ENCODE measurements around the gene PTBP3.

Gene PTBP3

DNA sequence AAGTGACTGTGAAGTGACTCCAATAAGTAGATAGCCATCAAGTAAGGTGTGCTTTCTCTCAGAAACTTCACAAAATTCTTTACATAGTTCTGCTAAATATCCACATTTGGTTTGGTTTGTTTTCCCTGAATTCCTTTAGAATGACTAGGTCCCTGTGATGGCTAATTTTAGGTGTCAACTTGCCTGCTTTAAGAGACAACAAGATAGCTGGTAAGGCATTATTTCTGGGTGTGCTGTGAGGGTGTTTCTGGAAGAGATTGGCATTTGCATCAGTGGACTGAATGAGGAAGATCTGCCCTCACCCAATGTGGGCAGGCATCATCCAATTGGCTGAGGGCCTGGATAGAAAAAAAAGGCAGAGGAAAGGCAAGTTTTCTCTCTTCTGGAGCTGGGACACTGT lies 8.3 kb upstream of the PTBP3 start:
- H3K9ac ChIP-seq (ENCODE audit: low read length), result no peak overlapping the region
- H4K20me1 ChIP-seq (ENCODE audit: insufficient read depth, low read length), result no peaks in the 10 kb centered on the region
- no peaks in the 10 kb centered on the region for H3K9me3 ChIP-seq (ENCODE audit: low read length)
- H3K36me3 ChIP-seq (ENCODE audit: insufficient read depth, low read length), result no peaks in the 10 kb centered on the region
- H3K4me3 ChIP-seq (ENCODE audit: low read depth, low read length, poor library complexity, severe bottlenecking), result no peak overlapping the region
- TF ChIP-seq EZH2 (IDR thresholded peaks at IDR 0.05; ENCODE audit: borderline replicate concordance, low read length), result no peak
- TF ChIP-seq, protein P1, sequence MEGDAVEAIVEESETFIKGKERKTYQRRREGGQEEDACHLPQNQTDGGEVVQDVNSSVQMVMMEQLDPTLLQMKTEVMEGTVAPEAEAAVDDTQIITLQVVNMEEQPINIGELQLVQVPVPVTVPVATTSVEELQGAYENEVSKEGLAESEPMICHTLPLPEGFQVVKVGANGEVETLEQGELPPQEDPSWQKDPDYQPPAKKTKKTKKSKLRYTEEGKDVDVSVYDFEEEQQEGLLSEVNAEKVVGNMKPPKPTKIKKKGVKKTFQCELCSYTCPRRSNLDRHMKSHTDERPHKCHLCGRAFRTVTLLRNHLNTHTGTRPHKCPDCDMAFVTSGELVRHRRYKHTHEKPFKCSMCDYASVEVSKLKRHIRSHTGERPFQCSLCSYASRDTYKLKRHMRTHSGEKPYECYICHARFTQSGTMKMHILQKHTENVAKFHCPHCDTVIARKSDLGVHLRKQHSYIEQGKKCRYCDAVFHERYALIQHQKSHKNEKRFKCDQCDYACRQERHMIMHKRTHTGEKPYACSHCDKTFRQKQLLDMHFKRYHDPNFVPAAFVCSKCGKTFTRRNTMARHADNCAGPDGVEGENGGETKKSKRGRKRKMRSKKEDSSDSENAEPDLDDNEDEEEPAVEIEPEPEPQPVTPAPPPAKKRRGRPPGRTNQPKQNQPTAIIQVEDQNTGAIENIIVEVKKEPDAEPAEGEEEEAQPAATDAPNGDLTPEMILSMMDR (IDR thresholded peaks at IDR 0.05; ENCODE audit: low read length), result no peak
- H3K27me3 ChIP-seq (ENCODE audit: insufficient read depth, low read length), result no peaks in the 10 kb centered on the region
- H3K4me1 ChIP-seq (ENCODE audit: insufficient read depth, low read length, severe bottlenecking), result no peaks in the 10 kb centered on the region
- no peaks in the 10 kb centered on the region for H3K79me2 ChIP-seq (ENCODE audit: insufficient read depth, low read length)
- no peak overlapping the region for H3K27ac ChIP-seq (ENCODE audit: low read depth, low read length, poor library complexity, severe bottlenecking)
- H3K4me2 ChIP-seq (ENCODE audit: low read length), result no peak overlapping the region
- no peak overlapping the region for H2AFZ ChIP-seq (ENCODE audit: low read length)
- 0 out of 2 replicates have a peak, but pooled peaks cover 7% of the 10 kb centered on the region for H3F3A ChIP-seq (ENCODE audit: insufficient read depth, low read length)
- H3K9me2 ChIP-seq (ENCODE audit: low read depth, low read length), result no peaks in the 10 kb centered on the region

DNA sequence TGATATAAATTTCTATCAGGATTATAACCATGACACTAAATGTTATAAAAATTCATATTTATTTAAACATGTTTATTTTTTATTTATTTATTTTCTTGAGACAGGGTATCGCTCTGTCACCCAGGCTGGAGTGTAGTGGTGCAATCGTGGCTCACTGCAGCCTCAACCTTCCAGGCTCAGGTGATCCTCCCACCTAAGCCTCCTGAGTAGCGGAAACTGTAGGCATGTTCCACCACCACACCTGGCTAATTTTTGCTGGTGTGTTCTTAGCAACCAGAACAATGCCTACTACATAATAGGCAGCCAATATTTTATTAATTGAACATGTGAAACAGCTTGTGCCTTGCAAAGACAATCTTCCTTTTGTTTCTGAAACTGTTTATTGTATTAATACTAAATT lies 6.5 kb upstream of the PTBP3 start:
- no peak overlapping the region for H3K9ac ChIP-seq (ENCODE audit: low read length)
- TF ChIP-seq, protein P1 (IDR thresholded peaks at IDR 0.05; ENCODE audit: low read length), result no peak
- TF ChIP-seq EZH2 (IDR thresholded peaks at IDR 0.05; ENCODE audit: borderline replicate concordance, low read length), result no peak
- no peak overlapping the region for H3K4me3 ChIP-seq (ENCODE audit: low read depth, low read length, poor library complexity, severe bottlenecking)
- no peaks in the 10 kb centered on the region for H3K27me3 ChIP-seq (ENCODE audit: insufficient read depth, low read length)
- no peaks in the 10 kb centered on the region for H3K36me3 ChIP-seq (ENCODE audit: insufficient read depth, low read length)
- H3K27ac ChIP-seq (ENCODE audit: low read depth, low read length, poor library complexity, severe bottlenecking), result no peak overlapping the region
- H3F3A ChIP-seq (ENCODE audit: insufficient read depth, low read length), result 0 out of 2 replicates have a peak, but pooled peaks cover 7% of the 10 kb centered on the region
- H3K4me1 ChIP-seq (ENCODE audit: insufficient read depth, low read length, severe bottlenecking), result peaks cover under 1% of the 10 kb centered on the region
- no peaks in the 10 kb centered on the region for H3K79me2 ChIP-seq (ENCODE audit: insufficient read depth, low read length)
- H3K9me2 ChIP-seq (ENCODE audit: low read depth, low read length), result no peaks in the 10 kb centered on the region
- H3K4me2 ChIP-seq (ENCODE audit: low read length), result no peak overlapping the region
- no peak overlapping the region for H2AFZ ChIP-seq (ENCODE audit: low read length)
- H4K20me1 ChIP-seq (ENCODE audit: insufficient read depth, low read length), result no peaks in the 10 kb centered on the region
- H3K9me3 ChIP-seq (ENCODE audit: low read length), result no peaks in the 10 kb centered on the region

DNA sequence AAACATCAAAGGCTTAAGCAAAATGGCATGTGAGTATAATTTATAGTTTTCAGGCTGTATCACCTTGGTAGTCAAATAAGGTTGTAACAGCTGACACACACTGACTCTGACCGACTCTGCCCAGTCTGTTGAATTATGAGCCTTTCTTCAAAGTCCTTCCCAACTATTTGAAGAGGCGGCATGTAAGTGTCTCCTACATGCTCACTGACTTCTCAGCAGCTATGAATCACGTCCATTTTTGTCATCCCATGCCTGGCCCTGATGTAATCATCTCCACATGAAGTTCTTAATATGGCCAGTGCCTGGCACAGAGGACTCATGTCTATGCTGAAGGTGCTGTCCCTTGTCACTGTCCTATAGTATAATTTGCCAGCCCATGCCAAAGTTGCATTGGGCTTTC lies 5.1 kb upstream of the PTBP3 start:
- Histone ChIP-seq H3K4me1 (ENCODE audit: insufficient read depth, low read length, severe bottlenecking) (peaks cover 9% of the 10 kb centered on the region), H3K27me3 (ENCODE audit: insufficient read depth, low read length) (no peaks in the 10 kb centered on the region), H2AFZ (ENCODE audit: low read length) (no peak overlapping the region), H4K20me1 (ENCODE audit: insufficient read depth, low read length) (no peaks in the 10 kb centered on the region), H3K9me3 (ENCODE audit: low read length) (no peaks in the 10 kb centered on the region), H3F3A (ENCODE audit: insufficient read depth, low read length) (0 out of 2 replicates have a peak, but pooled peaks cover 7% of the 10 kb centered on the region), H3K27ac (ENCODE audit: low read depth, low read length, poor library complexity, severe bottlenecking) (no peak overlapping the region), H3K4me3 (ENCODE audit: low read depth, low read length, poor library complexity, severe bottlenecking) (no peak overlapping the region), H3K9me2 (ENCODE audit: low read depth, low read length) (no peaks in the 10 kb centered on the region), H3K4me2 (ENCODE audit: low read length) (no peak overlapping the region), H3K79me2 (ENCODE audit: insufficient read depth, low read length) (no peaks in the 10 kb centered on the region), H3K36me3 (ENCODE audit: insufficient read depth, low read length) (no peaks in the 10 kb centered on the region), H3K9ac (ENCODE audit: low read length) (no peak overlapping the region)
- TF ChIP-seq, protein P1 (IDR thresholded peaks at IDR 0.05; ENCODE audit: low read length), result no peak
- TF ChIP-seq EZH2 (IDR thresholded peaks at IDR 0.05; ENCODE audit: borderline replicate concordance, low read length), result no peak
